Type B pancreatic cell (in vitro differentiated cells): ENCODE data around the gene AHRR. TPM values are rescaled to one million over a fixed set of nuclear protein-coding genes. Genes with fewer than 3 reads are reported as not detected.
A peak's percentile ranks its signal among the peaks of the same experiment; 100 is the strongest.
"Not testable (repeated sequence)": the region's sequence is repeated elsewhere in the genome, so short reads cannot be mapped to it uniquely, and the experiment has no call there.

Experiments used
- DNase-seq: peaks from one replicate; pipeline ENCODE4 v3.0.0; 2021; ENCODE audit warnings: mixed read lengths; ENCODE audit not compliant: unreplicated experiment; ENCODE audit errors: extremely low spot score
- H3K27ac Mint-ChIP-seq: 2 replicates; pipeline ENCODE4 v1.8.0; 2021; ENCODE audit warnings: mild to moderate bottlenecking, mixed read lengths
- H3K27me3 Mint-ChIP-seq: 2 replicates; pipeline ENCODE4 v1.8.0; 2021; ENCODE audit warnings: mixed read lengths
- H3K36me3 Mint-ChIP-seq: 2 replicates; pipeline ENCODE4 v1.8.0; 2021; ENCODE audit warnings: mixed read lengths
- H3K4me1 Mint-ChIP-seq: one replicate; pipeline ENCODE4 v1.8.0; 2021; ENCODE audit warnings: mixed read lengths; ENCODE audit not compliant: unreplicated experiment
- H3K4me3 Mint-ChIP-seq: 2 replicates; pipeline ENCODE4 v1.8.0; 2021; ENCODE audit warnings: mild to moderate bottlenecking, mixed read lengths
- H3K9me3 Mint-ChIP-seq: 2 replicates; pipeline ENCODE4 v1.8.0; 2021; ENCODE audit warnings: mixed read lengths
- total RNA-seq: library from RNA; stranded (reverse); gene quantifications from 2 replicates; pipeline ENCODE4 v1.2.1, GENCODE V29; 2021; ENCODE audit warnings: low replicate concordance
- TF ChIP-seq, protein P1 (sequence below): fragments of 200-600 bp; sonication (generic); conservative IDR thresholded peaks from 2 replicates; pipeline ENCODE4 v1.5.0; 2021; ENCODE audit warnings: antibody characterized with exemption, mild to moderate bottlenecking

The AHRR gene
- total RNA-seq, 1 donor from 2014 or later: 13.4 TPM

DNA sequence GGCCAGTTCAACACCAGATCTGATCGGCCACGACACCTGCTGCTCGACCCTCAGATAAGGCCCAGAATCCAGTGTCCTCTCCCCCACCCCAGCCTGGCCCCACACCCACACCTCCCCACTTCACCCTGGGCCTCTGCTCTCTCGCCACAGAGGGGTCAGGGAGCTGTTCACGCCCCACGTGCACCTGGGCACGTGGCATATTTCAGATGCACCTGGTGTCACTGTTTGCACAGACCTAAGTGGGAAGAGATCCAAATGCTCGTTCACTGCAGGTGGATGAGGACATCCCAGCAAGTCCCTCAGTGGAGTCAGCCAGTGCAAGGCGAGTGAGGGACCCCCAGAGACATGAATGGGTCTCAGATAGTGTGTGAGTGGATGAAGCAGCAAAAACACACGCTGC, 25.3 kb upstream of the AHRR start:
- H3K4me3 Mint-ChIP-seq, H3K4me1 Mint-ChIP-seq, DNase-seq, H3K27me3 Mint-ChIP-seq, H3K27ac Mint-ChIP-seq, H3K9me3 Mint-ChIP-seq: not testable (repeated sequence)
- H3K36me3 Mint-ChIP-seq: peaks cover 18% of the 10 kb centered on the region

DNA sequence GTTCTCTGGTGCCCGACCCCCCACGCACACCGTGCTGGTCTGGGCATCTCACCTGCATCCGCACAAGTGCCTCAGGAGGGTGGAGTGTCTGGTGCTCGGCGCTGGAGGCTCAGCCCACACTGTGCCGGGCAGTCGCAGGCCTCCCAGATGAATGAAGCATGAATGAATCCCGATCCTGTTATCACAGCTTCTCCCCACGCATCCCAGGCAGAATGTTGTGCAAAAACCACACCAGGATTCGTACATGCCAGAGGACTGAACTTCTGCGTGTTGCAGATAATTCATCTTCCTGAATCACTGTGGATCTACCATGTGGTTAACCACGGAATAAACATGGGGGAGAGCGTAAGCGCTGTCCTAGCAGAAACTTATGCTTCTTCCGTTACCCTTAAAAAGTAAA, 24.6 kb upstream of the AHRR start:
- H3K4me1 Mint-ChIP-seq: peaks cover 16% of the 10 kb centered on the region
- not testable (repeated sequence) for DNase-seq, H3K27ac Mint-ChIP-seq, H3K27me3 Mint-ChIP-seq, H3K9me3 Mint-ChIP-seq, H3K4me3 Mint-ChIP-seq
- H3K36me3 Mint-ChIP-seq: peaks cover 10% of the 10 kb centered on the region

DNA sequence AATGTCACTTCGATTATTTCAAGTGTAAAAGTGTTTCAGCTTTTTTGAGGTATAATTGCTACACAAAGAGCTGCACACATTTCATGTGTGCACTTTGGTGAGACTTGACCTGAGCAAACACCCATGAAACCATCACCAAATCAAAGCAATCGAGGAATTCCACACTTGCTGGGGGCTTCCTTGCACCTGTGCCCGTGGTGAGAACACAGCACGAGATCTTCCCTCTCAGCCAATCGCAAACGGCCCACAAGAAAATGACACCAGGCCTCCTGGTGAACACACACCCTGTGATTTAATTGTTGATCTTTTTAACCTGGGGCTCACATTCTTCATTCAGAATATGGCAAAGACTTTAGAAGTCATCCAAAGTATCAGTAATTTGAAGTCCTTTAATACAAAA, 24.1 kb upstream of the AHRR start:
- not testable (repeated sequence) for H3K27me3 Mint-ChIP-seq, H3K4me3 Mint-ChIP-seq, H3K9me3 Mint-ChIP-seq, H3K36me3 Mint-ChIP-seq, H3K27ac Mint-ChIP-seq, DNase-seq
- peaks cover 21% of the 10 kb centered on the region for H3K4me1 Mint-ChIP-seq

DNA sequence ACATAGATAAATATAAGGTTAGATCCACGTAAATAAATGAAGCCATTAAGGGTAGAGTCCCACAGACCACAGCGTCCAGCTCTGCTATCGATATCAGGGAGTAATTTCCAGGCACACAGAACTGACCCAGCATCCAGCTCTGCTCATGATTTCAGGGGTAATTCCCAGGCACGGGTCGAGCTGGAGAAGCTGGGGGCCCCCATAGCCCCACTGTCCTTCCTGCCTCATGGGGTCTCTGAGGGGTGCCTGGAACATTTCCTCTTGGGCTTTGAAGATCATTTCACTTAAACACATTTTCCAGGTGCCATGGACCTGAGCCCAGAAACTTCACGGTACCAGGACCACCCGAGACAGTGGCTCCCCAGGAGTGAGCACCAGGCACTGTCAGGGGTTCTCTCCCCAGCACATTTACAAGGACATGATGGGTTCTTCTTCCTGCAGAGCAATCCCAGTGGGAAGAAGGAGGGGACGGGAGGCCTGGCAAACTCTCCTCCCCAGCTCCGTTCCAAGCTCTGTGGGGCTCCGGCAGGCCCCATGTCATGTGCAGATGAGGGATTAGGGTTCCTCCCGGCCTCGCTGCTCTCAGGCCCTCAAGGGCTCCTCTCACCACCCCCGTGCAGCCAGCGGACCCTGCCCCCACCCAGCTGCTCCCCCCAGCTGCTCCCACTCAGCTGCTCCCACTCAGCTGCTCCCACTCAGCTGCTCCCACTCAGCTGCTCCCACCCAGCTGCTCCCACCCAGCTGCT, 23.4 kb upstream of the AHRR start:
- H3K4me1 Mint-ChIP-seq: peaks cover 26% of the 10 kb centered on the region
- H3K9me3 Mint-ChIP-seq, H3K36me3 Mint-ChIP-seq, H3K27me3 Mint-ChIP-seq, DNase-seq, H3K27ac Mint-ChIP-seq, H3K4me3 Mint-ChIP-seq: not testable (repeated sequence)

DNA sequence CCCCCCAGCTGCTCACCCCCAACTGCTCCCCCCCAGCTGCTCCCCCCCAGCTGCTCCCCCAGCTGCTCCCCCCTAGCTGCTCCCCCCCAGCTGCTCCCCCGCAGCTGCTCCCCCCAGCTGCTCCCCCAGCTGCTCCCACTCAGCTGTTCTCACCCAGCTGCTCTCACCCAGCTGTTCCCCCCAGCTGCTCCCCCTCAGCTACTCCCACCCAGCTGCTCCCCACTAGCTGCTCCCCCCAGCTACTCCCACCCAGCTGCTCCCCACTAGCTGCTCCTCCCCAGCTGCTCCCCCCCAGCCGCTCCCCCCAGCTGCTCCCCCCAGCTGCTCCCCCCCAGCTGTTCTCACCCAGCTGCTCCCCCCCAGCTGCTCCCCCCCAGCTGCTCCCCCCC, 22.8 kb upstream of the AHRR start:
- Mint-ChIP-seq H3K27me3 (no peaks in the 10 kb centered on the region), H3K9me3 (no peaks in the 10 kb centered on the region), H3K36me3 (peaks cover 3% of the 10 kb centered on the region), H3K27ac (no peak overlapping the region), H3K4me3 (no peak overlapping the region), H3K4me1 (peaks cover 32% of the 10 kb centered on the region)
- TF ChIP-seq, protein P1, sequence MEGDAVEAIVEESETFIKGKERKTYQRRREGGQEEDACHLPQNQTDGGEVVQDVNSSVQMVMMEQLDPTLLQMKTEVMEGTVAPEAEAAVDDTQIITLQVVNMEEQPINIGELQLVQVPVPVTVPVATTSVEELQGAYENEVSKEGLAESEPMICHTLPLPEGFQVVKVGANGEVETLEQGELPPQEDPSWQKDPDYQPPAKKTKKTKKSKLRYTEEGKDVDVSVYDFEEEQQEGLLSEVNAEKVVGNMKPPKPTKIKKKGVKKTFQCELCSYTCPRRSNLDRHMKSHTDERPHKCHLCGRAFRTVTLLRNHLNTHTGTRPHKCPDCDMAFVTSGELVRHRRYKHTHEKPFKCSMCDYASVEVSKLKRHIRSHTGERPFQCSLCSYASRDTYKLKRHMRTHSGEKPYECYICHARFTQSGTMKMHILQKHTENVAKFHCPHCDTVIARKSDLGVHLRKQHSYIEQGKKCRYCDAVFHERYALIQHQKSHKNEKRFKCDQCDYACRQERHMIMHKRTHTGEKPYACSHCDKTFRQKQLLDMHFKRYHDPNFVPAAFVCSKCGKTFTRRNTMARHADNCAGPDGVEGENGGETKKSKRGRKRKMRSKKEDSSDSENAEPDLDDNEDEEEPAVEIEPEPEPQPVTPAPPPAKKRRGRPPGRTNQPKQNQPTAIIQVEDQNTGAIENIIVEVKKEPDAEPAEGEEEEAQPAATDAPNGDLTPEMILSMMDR: no peak
- DNase-seq: no peak

DNA sequence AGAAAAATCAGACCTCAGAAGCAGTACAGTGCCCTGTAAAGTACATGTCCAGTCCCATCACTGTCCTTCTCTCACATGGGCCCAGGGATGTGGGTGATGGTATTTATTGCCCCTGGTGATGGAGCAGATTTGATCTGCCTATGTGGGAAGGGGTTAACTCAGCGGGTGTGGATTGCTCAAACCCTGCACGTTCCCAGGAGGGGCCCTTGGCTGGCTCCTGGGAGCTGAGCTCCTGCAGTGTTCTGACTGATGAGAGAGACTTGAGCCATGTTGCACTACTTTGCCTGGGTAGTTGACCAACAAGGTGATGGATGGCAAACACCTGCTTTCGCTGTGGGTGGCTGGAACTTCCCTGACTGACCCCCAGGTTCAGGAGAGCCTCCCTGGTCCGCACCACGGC, 21.6 kb upstream of the AHRR start:
- not testable (repeated sequence) for H3K27me3 Mint-ChIP-seq, H3K36me3 Mint-ChIP-seq, H3K9me3 Mint-ChIP-seq, DNase-seq, H3K4me3 Mint-ChIP-seq, H3K27ac Mint-ChIP-seq
- H3K4me1 Mint-ChIP-seq: peaks cover 32% of the 10 kb centered on the region

DNA sequence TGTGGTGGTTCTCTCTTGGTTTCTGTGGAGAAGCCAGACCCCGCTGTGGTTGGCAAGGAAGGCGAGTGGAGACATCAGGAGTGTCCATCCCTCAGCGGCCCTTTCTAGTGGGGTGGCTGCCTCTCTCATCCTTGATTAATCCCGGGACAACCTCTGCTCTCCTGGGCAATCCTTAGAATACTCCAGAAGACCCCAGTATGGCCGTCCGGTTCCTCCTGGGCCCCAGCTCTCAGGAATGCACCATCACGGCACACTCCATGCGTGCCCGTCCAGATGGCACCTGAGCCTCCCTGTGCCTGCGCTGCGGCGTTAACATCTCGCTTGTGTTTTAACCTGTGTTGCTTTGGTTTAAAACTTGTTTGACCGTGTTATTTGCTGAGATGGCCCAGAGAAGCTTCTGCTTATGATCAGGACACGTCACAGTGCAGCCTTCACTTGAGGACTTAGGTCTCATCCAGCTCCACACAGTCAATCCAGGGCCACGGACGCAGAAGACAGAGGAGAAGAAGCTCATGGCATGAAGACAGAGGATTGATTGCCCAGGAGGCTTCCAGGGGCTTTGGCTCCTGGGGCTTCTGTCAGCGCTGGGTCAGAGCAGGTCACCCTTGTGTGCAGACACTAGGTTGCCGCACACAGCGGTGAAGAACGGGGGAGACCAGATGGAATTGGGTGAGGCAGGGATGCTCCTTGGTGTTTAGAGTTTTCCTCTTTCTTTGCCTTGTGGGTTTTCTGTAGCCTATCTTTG, 20.7 kb upstream of the AHRR start:
- peak overlapping the region; percentile 73 for H3K4me3 Mint-ChIP-seq

DNA sequence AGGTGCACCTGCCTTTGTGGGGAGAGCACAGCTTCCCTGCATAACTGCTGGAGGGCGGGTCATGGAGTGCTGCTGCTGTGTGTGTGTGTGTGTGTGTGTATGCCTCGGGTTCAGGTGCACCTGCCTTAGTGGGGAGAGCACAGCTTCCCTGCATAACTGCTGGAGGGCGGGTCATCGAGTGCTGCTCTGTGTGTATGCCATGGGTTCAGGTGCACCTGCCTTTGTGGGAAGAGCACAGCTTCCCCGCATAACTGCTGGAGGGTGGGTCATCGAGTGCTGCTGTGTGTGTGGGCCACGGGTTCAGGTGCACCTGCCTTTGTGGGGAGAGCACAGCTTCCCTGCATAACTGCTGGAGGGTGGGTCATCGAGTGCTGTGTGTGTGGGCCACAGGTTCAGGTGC, 19.1 kb upstream of the AHRR start:
- Mint-ChIP-seq H3K4me1 (peaks cover 43% of the 10 kb centered on the region), H3K36me3 (peaks cover 12% of the 10 kb centered on the region), H3K27ac (peak overlapping the region; percentile 87), H3K4me3 (peak overlapping the region; percentile 65)
- not testable (repeated sequence) for H3K9me3 Mint-ChIP-seq, H3K27me3 Mint-ChIP-seq, DNase-seq

More for the DNA sequence above, 20.7 kb upstream of the AHRR start:
- not testable (repeated sequence) for DNase-seq, H3K36me3 Mint-ChIP-seq, H3K9me3 Mint-ChIP-seq, H3K27me3 Mint-ChIP-seq
- Mint-ChIP-seq H3K4me1 (peaks cover 35% of the 10 kb centered on the region), H3K27ac (peak overlapping the region; percentile 87)

DNA sequence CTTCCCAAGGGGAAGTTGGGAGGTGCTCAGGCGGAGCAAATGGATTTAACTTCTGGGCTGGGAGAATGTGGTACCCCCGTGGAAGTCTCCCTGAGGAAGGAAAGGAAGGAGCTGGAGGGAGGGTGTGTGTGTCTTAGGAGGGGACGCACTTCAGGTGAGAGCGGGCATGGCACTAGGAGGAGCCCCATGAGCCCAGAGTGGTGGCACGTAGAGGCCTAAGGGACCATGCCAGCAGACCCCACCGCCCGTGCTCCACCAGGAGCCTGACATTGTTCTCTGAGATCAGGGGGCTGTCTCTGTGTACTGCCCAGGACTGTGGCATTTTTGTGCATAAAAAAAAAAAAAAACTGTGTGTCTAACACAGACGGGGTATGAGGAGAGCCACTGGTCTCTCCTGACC, 18.5 kb upstream of the AHRR start:
- peak overlapping the region; percentile 87 for H3K27ac Mint-ChIP-seq
- TF ChIP-seq, protein P1: no peak
- DNase-seq: no peak
- peaks cover 12% of the 10 kb centered on the region for H3K36me3 Mint-ChIP-seq
- H3K4me1 Mint-ChIP-seq: peaks cover 43% of the 10 kb centered on the region
- no peak overlapping the region for H3K4me3 Mint-ChIP-seq
- no peaks in the 10 kb centered on the region for H3K9me3 Mint-ChIP-seq
- H3K27me3 Mint-ChIP-seq: no peaks in the 10 kb centered on the region

DNA sequence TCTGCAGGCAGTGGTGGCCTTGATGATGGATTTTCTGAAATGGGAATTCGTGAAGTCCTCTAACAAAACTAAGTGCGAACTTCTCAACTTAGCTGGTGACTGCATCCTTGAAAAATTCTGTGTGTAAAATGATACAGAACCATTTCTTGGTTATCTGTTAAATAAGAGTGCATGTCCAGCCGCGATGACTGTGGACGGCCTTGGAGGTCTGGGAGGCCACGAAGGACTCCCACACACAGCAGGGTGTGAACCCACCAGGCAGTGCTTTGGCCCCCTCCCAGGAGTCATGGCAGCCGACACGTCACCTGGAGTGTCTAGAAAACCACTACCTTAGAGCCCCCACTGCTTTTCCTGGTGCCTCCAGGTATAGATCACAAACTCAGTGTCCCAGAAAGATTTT, 17.8 kb upstream of the AHRR start:
- H3K27ac Mint-ChIP-seq, H3K27me3 Mint-ChIP-seq, DNase-seq, H3K9me3 Mint-ChIP-seq, H3K4me3 Mint-ChIP-seq: not testable (repeated sequence)
- Mint-ChIP-seq H3K36me3 (peaks cover 16% of the 10 kb centered on the region), H3K4me1 (peaks cover 49% of the 10 kb centered on the region)
